DOHH2 (cell line): ENCODE data around the gene GALNT9.

ENCODE experiments used
- CTCF ChIP-seq: fragments of 200-600 bp; sonication (generic); IDR thresholded peaks from one replicate; pipeline ENCODE4 v1.5.1; 2014; ENCODE audit warnings: antibody characterized with exemption, mild to moderate bottlenecking, low read depth, low read length; ENCODE audit not compliant: poor library complexity, severe bottlenecking
- EZH2phosphoT487 ChIP-seq: fragments of 200-600 bp; sonication (generic); IDR thresholded peaks from 2 replicates; pipeline ENCODE4 v1.6.1; 2017; ENCODE audit warnings: borderline replicate concordance, mild to moderate bottlenecking, antibody characterized with exemption, low read length, moderate library complexity, mixed read lengths

GRCh38 chr12:132346471-132347175 is 17.2 kb upstream of the GALNT9 start:
- TF ChIP-seq CTCF (no peak), EZH2phosphoT487 (no peak)
